Pericardium fibroblast (primary cell): ENCODE measurements around the gene PHGDH. TPM values are rescaled to one million over a fixed set of nuclear protein-coding genes. Genes with fewer than 3 reads are reported as not detected.

ENCODE experiments used
- total RNA-seq: library from RNA; depleted of rRNA; stranded (reverse); fragments of >200 nt; gene quantifications from 2 replicates; pipeline ENCODE4 v1.2.3, GENCODE V29; 2015

Gene PHGDH
- total RNA-seq: 310 and 402 TPM in 2 replicates

GRCh38 chr1:119711804-119712341, at the start of gene PHGDH:
Gene PHGDH (plus strand): TSS chr1:119711934. CDS start chr1:119712023, 89 bp downstream.

GRCh38 chr1:119768778-119769177, 57.0 kb downstream of the PHGDH start, which contains the start of gene HMGCS2:
Gene HMGCS2 (minus strand): TSS chr1:119768905. CDS start chr1:119768844, 61 bp downstream.

Other genes starting within 250 kb of the PHGDH start
- gene HSD3B1, start 204.7 kb upstream of the PHGDH start, total RNA-seq: not detected in 2 replicates
- 8.2 and 9.6 TPM in 2 replicates for gene ZNF697, start 63.7 kb upstream of the PHGDH start, total RNA-seq
- gene HMGCS2, start 57.0 kb downstream of the PHGDH start, total RNA-seq: not detected in 2 replicates
- not detected in 2 replicates for gene REG4, start 99.5 kb downstream of the PHGDH start, total RNA-seq
- gene ADAM30, start 184.6 kb downstream of the PHGDH start, total RNA-seq: not detected in 2 replicates